Measurements from ENCODE around the gene STK11. TPM values are rescaled to one million over a fixed set of nuclear protein-coding genes. Genes with fewer than 3 reads are reported as not detected.

The STK11 gene
- total RNA-seq, 4 donors from 2014 or later, result 60.2 to 83.4 (median 71.1) TPM

GRCh38 chr19:1214299-1214861 is 8.8 kb downstream of the STK11 start:
- H3K4me1 ChIP-seq, result peaks cover 26 to 62% of the 10 kb centered on the region in 2 donors
- DNase-seq, result no peak
- no peaks in the 10 kb centered on the region for H3K27me3 ChIP-seq
- no peak overlapping the region for H3K4me3 ChIP-seq (replicated peaks in 1 of 3)
- no peaks in the 10 kb centered on the region for H3K36me3 ChIP-seq
- H3K27ac ChIP-seq, result peak overlapping the region; percentile 81 to 84 (median 81)
- no peaks in the 10 kb centered on the region for H3K9me3 ChIP-seq
- WGBS, 2 donors, result 68 to 75% methylated on average over 10 to 12 of the region's 21 CpGs
- intact Hi-C loops (cut with DNase I), result no loop called here
- TF ChIP-seq, protein P1, sequence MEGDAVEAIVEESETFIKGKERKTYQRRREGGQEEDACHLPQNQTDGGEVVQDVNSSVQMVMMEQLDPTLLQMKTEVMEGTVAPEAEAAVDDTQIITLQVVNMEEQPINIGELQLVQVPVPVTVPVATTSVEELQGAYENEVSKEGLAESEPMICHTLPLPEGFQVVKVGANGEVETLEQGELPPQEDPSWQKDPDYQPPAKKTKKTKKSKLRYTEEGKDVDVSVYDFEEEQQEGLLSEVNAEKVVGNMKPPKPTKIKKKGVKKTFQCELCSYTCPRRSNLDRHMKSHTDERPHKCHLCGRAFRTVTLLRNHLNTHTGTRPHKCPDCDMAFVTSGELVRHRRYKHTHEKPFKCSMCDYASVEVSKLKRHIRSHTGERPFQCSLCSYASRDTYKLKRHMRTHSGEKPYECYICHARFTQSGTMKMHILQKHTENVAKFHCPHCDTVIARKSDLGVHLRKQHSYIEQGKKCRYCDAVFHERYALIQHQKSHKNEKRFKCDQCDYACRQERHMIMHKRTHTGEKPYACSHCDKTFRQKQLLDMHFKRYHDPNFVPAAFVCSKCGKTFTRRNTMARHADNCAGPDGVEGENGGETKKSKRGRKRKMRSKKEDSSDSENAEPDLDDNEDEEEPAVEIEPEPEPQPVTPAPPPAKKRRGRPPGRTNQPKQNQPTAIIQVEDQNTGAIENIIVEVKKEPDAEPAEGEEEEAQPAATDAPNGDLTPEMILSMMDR (IDR thresholded peaks at IDR 0.05), result no peak
- no peak for TF ChIP-seq POLR2A (IDR thresholded peaks at IDR 0.05)

- Histone ChIP-seq H3K27me3 (no peaks in the 10 kb centered on the region), H3K36me3 (no peaks in the 10 kb centered on the region), H3K27ac (peak overlapping the region; percentile 81 to 84 (median 81)), H3K9me3 (no peaks in the 10 kb centered on the region), H3K4me3 (replicated peaks in 1 of 3) (no peak overlapping the region), H3K4me1 (peaks cover 21 to 55% of the 10 kb centered on the region in 2 donors)
- no peak for TF ChIP-seq POLR2A (IDR thresholded peaks at IDR 0.05)
- TF ChIP-seq, protein P1 (IDR thresholded peaks at IDR 0.05), result no peak
- intact Hi-C loops (cut with DNase I), result no loop called here
- peak; percentile 93 to 97 for DNase-seq
- WGBS, 2 donors, result 46 to 54% methylated on average over 16 to 24 of the region's 26 CpGs
Observed at GRCh38 chr19:1214862-1215731, 9.5 kb downstream of the STK11 start.

- H3K27me3 ChIP-seq, result no peaks in the 10 kb centered on the region
- H3K4me3 ChIP-seq (replicated peaks in 1 of 3), result no peak overlapping the region
- H3K9me3 ChIP-seq, result no peaks in the 10 kb centered on the region
- WGBS, 2 donors, result 92 to 93% methylated on average over 12 of the region's 12 CpGs
- peaks cover 21 to 48% of the 10 kb centered on the region in 2 donors for H3K4me1 ChIP-seq
- DNase-seq, result no peak
- peak overlapping the region in 1 of 3 donors; percentile 17 for H3K27ac ChIP-seq
- intact Hi-C loops (cut with DNase I), result no loop called here
- TF ChIP-seq, protein P1 (IDR thresholded peaks at IDR 0.05), result no peak
- TF ChIP-seq POLR2A (IDR thresholded peaks at IDR 0.05), result no peak
- peaks cover 14 to 16% of the 10 kb centered on the region in 2 donors for H3K36me3 ChIP-seq
Observed at GRCh38 chr19:1216756-1217155, 11.2 kb downstream of the STK11 start.

- TF ChIP-seq, protein P1 (IDR thresholded peaks at IDR 0.05), result no peak
- no peak for TF ChIP-seq POLR2A (IDR thresholded peaks at IDR 0.05)
- WGBS, 2 donors, result 78 to 84% methylated on average over 11 to 13 of the region's 15 CpGs
- H3K27ac ChIP-seq, result peak overlapping the region in 2 of 3 donors; percentile 17 to 18
- H3K4me3 ChIP-seq (replicated peaks in 1 of 3), result no peak overlapping the region
- DNase-seq, result no peak
- H3K4me1 ChIP-seq, result peaks cover 21 to 49% of the 10 kb centered on the region in 2 donors
- no peaks in the 10 kb centered on the region for H3K27me3 ChIP-seq
- intact Hi-C loops (cut with DNase I), result no loop called here
- peaks cover 20 to 22% of the 10 kb centered on the region in 2 donors for H3K36me3 ChIP-seq
- no peaks in the 10 kb centered on the region for H3K9me3 ChIP-seq
Observed at GRCh38 chr19:1217366-1217765, 11.8 kb downstream of the STK11 start.

Data from thyroid gland (tissue), 4 donors.